SK-N-SH treated with all-trans-retinoic acid at 6 μM for 48 hours (cell line): Measurements from ENCODE around the gene PHYHD1.

ENCODE experiments used
- ZC3H10 ChIP-seq: fragments of 250-450 bp; sonication (Bioruptor Pico); IDR thresholded peaks from 2 replicates; pipeline ENCODE4 v1.5.1; 2021; ENCODE audit warnings: mild to moderate bottlenecking, moderate library complexity
- TF ChIP-seq, protein P1 (sequence below): fragments of 250-450 bp; sonication (Bioruptor Pico); IDR thresholded peaks from 2 replicates; pipeline ENCODE4 v1.5.1; 2021; ENCODE audit warnings: mild to moderate bottlenecking, moderate library complexity
- TF ChIP-seq, protein P2 (sequence below): fragments of 250-450 bp; sonication (Bioruptor Pico); IDR thresholded peaks from 2 replicates; pipeline ENCODE4 v1.8.0; 2020; ENCODE audit warnings: mild to moderate bottlenecking, moderate library complexity, borderline replicate concordance
- TF ChIP-seq, protein P3 (sequence below): fragments of 250-450 bp; sonication (Bioruptor Pico); IDR thresholded peaks from 2 replicates; pipeline ENCODE4 v1.8.0; 2021; ENCODE audit warnings: low read depth, mild to moderate bottlenecking, moderate library complexity, borderline replicate concordance

DNA sequence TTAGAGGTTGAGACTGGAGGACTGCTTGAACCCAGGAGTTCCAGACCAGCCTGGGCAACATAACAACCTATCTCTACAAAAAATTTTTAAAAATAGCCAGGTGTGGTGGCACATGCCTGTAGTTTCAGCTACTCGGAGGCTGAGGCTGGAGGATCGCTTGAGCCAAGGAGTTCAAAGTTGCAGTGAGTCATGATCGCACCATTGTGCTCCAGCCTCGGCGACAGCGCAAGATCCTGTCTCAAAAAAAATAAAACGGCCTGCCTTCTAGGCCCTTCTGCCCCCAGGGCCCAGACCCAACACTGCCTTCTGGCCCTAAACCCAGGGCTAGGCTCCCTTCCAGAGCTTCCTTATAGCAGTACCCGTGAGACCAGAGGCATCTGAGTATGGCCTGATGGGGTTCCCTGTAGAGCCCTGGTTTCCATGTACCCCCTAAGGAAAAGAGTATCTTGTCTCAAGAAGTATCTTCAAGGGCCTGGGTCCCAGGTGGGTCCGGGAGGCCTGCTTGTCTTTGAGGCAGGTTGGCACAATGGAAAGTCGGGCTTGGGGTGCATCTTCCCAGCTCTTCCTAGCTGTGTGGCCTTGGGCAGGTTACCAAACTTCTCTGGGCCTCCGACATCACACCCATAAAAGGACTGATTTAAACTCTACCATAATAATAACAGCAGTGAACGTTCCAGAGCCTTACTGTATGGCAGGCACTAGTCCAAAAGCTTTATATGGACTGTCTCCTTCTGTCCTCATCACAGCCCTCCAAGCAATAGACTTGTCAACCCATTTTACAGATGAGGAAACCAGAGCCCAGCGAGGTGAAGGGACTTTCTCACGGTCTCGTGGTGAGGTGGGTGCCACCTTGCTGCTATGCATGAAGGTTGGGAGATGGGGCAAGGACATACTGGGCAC lies 29.2 kb upstream of the PHYHD1 start:
- TF ChIP-seq ZC3H10 (CRISPR knock-in tag), result no peak
- TF ChIP-seq, protein P1, sequence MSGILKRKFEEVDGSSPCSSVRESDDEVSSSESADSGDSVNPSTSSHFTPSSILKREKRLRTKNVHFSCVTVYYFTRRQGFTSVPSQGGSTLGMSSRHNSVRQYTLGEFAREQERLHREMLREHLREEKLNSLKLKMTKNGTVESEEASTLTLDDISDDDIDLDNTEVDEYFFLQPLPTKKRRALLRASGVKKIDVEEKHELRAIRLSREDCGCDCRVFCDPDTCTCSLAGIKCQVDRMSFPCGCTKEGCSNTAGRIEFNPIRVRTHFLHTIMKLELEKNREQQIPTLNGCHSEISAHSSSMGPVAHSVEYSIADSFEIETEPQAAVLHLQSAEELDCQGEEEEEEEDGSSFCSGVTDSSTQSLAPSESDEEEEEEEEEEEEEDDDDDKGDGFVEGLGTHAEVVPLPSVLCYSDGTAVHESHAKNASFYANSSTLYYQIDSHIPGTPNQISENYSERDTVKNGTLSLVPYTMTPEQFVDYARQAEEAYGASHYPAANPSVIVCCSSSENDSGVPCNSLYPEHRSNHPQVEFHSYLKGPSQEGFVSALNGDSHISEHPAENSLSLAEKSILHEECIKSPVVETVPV (CRISPR knock-in tag), result no peak
- TF ChIP-seq, protein P2, sequence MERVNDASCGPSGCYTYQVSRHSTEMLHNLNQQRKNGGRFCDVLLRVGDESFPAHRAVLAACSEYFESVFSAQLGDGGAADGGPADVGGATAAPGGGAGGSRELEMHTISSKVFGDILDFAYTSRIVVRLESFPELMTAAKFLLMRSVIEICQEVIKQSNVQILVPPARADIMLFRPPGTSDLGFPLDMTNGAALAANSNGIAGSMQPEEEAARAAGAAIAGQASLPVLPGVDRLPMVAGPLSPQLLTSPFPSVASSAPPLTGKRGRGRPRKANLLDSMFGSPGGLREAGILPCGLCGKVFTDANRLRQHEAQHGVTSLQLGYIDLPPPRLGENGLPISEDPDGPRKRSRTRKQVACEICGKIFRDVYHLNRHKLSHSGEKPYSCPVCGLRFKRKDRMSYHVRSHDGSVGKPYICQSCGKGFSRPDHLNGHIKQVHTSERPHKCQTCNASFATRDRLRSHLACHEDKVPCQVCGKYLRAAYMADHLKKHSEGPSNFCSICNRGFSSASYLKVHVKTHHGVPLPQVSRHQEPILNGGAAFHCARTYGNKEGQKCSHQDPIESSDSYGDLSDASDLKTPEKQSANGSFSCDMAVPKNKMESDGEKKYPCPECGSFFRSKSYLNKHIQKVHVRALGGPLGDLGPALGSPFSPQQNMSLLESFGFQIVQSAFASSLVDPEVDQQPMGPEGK (CRISPR knock-in tag), result no peak
- TF ChIP-seq, protein P3, sequence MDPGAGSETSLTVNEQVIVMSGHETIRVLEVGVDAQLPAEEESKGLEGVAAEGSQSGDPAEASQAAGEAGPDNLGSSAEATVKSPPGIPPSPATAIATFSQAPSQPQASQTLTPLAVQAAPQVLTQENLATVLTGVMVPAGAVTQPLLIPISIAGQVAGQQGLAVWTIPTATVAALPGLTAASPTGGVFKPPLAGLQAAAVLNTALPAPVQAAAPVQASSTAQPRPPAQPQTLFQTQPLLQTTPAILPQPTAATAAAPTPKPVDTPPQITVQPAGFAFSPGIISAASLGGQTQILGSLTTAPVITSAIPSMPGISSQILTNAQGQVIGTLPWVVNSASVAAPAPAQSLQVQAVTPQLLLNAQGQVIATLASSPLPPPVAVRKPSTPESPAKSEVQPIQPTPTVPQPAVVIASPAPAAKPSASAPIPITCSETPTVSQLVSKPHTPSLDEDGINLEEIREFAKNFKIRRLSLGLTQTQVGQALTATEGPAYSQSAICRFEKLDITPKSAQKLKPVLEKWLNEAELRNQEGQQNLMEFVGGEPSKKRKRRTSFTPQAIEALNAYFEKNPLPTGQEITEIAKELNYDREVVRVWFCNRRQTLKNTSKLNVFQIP (CRISPR knock-in tag), result no peak
